GM21717 (cell line): Measurements from ENCODE around the gene CCDC77.
"Not testable (repeated sequence)": the region's sequence is repeated elsewhere in the genome, so short reads cannot be mapped to it uniquely, and the experiment has no call there.

Experiments used
- ATAC-seq: cut with Tn5 transposase; IDR thresholded peaks from one replicate; pipeline ENCODE4 v1.9.1; 2021; ENCODE audit warnings: mild to moderate bottlenecking, moderate library complexity; ENCODE audit not compliant: unreplicated experiment

Gene CCDC77

DNA sequence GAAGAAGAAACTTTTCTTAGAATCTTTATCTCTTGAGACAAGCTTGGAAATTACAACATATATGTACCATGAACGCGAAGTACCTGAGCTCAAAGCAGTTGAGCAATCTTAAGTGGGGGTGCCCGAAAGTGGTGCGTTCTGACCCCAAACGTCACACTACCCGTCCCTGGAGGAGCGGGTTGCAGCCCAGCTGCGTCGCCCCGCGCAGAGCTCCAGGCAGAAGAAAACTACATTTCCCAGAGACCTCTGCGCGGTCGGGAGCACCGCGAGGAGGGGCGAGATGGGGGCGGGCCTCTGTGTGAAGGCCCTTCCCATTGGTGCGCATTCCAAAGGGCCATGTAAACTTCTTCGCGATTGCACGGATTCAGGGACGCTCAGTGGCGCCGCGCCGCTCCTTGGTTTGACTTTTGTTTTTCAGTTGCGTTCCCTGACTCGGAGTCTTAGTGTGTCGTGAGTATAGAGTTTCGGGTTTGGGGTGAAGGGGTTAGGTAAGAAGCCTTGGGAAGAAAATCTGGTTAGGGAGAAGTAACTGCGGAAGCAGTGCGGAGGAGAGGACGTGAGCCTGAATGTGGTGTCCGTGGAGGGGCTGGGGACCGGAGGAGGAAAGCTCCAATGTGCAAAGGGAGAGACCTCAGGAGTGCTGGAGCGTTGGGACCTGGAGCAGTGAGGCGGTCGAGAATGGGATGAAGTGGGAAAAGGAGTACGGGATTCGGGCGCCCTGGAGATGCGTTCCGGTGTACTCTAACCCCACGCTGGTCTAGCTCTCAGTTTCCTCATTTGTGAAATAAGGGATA is at the start of gene CCDC77:
Gene CCDC77, plus strand, starts transcription at position 410 of the 794 bp plus-strand sequence. CDS start 7,740 bp downstream, outside the sequence.
- peak; percentile 96 for ATAC-seq

DNA sequence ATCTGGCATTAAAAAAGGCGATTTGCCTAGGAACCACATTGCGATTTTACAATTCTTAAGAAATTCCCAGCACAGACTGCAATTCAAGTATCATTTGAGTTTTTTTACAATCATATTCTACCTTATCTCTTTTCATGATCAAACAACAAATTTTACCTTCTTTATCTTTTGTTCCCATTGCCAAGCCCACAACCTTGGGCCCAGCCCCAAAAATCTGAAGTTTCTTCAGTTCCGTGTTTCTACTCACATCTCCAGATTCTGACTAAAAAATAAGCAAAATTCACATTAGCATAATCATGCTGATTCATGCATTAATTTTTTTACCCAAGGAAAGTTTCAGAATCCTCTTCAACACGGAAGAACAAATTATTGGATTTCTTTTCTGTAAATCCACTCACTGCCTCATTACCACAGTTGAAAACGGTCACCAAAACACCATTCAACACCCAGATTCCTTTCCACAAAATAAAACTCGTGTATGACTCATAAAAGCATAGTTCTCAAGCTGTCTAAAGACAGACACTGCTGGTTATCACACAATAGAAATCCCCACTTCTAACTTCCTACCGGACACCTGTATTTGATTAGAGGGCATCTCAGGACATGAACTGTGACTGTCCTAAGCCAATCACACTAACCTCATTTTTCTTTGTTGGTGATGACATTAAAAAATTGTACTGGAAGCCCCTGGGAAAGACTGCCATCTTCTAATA is 45.0 kb upstream of the CCDC77 start:
- no peak for ATAC-seq

DNA sequence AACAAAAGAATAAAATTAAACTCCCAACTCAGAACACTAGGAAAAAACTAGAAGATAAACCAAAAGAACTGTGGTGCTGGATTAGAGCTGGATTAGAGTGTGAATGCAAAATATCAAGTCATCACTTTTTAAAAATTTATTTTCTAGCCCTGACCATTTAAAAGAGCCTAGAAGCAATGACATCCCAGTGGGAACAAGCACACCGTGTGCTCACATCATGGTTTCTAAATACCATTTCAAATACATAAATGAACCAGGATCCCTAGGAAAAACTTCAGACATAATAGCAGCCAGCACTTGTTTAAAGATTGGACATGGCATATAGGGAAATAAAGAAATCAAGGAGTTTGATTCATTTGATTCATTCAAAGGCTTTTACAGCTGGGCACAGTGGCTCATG is 42.4 kb upstream of the CCDC77 start:
- no peak for ATAC-seq

DNA sequence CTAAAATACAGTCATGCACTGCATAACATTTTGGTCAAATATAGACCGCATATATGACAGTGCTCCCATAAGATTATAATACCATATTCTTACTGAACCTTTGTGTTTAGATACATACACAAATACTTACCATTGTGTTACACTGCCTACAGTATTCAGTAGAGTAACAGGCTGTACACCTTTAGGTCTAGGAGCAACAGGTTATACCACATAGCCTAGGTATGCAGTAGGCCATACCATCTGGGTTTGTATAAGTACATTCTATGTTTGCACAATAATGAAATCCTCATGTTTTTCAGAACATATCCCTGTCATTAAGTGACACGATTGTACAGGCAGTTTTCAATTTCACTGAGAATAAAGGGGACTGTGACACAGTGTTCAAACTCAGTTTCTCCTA is 34.6 kb upstream of the CCDC77 start:
- no peak for ATAC-seq

DNA sequence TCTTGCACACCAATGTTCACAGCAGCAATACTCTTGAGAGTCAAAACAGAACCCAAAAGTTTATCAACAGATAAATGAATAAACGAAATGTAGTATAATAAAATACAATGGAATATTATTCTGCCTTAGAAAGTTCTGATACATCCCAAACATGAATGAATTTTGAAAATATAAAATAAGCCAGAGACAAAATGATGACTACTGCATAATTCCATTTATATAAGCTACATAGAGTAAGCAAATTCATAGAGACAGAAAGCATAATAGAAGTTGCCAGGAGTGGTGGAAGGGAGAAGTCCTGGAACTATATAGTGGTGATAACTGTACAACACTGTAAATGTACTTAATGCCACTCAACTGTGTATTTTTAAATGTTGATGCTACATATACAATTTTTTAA is 33.5 kb upstream of the CCDC77 start:
- ATAC-seq, result no peak

DNA sequence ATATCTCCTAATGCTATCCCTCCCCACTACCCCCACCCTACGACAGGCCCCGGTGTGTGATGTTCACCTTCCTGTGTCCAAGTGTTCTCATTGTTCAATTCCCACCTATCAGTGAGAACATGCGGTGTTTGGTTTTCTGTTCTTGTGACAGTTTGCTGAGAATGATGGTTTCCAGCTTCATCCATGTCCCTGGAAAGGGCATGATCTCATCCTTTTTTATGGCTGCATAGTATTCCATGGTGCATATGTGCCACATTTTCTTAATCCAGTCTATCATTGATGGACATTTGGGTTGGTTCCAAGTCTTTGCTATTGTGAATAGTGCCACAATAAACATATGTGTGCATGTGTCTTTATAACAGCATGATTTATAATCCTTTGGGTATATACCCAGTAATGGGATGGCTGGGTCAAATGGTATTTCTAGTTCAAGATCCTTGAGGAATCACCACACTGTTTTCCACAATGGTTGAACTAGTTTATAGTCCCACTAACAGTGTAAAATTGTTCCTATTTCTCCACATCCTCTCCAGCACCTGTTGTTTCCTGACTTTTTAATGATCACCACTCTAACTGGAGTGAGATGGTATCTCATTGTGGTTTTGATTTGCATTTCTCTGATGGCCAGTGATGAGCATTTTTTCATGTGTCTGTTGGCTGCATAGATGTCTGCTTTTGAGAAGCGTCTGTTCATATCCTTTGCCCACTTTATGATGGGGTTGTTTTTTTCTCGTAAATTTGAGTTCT is 30.5 kb upstream of the CCDC77 start:
- ATAC-seq, result not testable (repeated sequence)

DNA sequence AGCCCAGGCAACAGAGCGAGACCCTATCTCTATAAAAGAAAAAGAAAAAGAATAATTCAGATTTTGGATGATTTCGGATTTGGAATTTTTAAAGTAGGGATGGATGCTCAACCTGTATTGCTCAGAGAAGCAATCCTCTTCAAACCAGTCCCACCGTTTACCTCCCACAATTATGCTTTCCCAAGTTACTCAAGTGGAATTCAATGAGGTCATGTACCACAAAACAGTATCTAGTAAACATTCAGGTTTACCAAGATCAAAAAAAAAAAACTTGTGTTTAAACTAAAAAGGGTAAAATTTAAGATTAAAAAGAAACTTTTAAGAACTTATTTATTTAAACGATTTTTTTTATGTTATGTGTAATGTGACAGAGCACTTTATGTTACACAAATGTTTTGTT is 14.8 kb upstream of the CCDC77 start:
- ATAC-seq, result no peak

DNA sequence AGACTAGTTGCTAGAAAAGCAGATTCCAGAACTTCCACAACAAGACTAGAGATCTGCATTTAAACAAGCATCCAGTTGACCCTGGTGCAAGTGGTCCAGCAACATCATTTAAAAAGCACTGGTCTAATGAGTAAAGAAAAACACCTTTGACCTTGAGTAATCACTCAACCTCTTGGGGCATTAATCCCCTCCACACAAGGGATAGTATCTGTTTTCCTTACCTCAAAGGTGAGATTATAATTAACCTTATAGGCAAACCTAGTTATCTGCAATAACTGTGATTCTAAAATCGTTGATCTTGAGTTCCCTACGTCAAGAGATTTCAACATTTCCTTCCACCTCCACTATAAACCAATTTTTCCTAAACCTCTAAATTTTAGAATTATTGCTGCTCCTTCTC is 13.4 kb upstream of the CCDC77 start:
- ATAC-seq, result no peak

DNA sequence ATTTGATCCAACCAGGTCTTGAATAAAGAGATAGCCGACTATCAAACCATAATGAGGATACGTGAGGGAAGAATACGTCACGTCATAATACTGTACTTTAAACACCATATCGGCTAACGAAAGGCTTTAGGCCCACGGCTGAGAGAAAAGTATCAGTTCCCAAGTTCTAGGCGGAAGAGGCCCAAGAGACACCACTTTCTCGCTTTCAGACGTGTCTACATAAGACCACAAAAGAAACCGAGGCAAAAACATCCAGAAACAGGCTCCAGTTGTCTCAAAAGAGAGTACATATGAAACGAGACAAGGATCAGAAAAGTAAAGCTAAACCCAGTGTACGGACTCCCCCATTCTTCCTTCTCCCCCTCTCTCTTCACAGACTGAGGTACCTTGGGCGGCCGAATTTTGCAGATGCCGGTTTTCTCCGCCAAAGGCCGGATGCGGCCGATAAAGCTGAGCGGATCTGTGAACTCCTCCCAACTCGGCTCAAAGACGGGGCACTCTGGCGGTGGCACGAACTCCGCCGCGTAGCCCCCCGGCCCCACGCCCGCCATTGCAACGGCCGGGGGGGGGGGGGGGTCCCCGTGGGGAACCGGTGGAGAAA is 12.8 kb upstream of the CCDC77 start:
- peak; percentile 27 for ATAC-seq

DNA sequence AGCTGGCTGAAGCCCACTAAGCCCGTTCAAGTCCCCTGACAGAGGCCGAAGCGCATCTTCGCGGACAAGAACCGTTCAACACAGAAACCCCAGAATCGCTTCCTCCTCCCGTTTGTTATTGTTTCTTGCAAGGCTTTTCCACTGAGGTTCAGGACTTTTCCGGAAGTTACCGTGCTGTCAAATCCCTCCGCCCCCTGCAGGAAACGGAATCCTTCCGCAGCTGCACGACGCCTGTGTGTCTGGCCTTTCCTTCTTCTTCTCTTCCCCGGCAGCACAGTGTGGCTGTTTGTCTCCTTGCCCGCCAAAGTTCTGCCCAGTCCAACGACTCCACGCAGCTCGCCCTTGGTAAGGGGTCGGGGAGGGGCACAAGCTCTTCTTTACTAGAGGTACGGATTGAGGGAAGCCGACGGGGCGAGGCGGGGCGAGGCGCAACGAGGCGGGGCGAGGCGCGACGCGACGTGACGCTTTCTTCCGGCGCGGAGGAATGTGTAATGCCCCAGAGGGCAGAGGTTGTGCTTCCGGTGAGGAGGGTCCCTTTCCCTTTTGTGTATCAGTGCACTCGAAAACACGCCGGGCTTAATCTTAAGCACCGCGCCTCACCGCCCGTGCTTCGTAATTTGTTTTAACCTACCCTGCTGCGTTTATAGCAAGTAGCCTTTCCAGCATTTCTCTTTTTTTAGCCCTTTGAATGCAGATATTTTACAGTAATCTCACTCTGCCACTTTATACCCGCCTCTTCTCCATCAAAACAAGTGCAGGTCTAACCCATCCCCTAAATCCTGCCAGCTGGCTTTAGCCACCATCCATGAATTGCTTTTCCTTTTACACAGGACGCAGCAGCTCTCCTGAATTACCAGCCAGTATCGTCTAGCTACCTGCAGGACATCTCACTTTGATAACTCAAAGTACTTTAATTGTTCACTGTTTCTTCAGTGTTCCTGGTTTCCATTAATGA is 12.0 kb upstream of the CCDC77 start, which contains the start of gene KDM5A:
Gene KDM5A, minus strand, starts transcription at position 179 of the 955 bp plus-strand sequence. CDS start 229 bp downstream, outside the sequence.
- ATAC-seq, result peak; percentile 80

DNA sequence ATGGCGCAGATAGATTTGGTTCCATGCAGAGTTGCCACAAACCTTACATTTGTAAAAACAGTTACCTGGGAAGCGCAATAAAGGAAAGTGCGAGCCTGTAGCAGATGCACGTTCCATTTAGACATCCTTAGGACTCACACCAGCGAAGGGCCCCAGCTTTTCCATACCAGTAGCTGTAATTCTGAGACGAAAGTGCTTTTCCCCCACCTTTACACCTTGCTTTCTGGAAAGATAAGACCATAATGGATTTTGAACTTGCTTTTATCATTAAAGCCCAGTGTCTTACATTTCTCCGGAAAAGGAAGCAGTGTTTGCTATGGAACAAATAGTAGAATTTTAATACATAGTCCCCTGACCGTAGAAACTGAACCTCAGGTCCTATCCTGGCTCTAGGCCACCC is 616 bp upstream of the CCDC77 start:
- ATAC-seq, result no peak

DNA sequence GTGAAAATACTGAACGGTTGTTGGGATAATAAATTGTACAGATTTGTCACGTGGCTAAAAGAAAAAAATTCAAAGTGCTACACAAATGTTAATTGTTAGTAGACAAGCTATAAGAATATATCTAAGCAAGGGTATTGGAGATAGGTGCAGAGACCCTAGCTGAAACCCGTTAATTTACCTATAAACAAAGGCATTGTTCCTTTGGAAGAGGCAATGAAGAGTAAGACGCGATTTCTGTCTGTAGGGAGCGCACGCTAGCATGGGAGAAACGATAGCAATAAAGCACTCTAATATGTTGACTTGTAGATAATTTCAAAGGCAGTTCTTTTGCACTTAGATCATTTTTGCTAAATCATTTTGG is 565 bp downstream of the CCDC77 start:
- no peak for ATAC-seq

DNA sequence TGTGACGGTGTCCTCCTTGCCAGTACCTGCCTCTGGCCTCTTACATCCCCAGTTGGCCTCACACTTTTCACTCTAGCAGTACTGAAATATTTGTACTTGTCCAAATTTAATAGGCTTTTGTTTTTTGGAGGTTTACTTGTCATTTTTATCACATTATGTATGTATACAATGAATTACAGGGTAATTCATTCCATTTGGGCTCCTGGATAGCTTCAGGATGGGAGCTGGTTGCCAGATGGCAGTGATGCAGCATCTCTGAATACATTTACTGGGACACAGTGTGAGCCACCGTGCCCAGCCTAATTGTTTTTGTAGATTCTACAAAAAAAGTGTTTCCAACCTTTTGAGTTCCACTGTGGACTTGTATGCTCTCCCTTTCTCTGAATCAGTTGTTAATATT is 13.4 kb downstream of the CCDC77 start:
- no peak for ATAC-seq

DNA sequence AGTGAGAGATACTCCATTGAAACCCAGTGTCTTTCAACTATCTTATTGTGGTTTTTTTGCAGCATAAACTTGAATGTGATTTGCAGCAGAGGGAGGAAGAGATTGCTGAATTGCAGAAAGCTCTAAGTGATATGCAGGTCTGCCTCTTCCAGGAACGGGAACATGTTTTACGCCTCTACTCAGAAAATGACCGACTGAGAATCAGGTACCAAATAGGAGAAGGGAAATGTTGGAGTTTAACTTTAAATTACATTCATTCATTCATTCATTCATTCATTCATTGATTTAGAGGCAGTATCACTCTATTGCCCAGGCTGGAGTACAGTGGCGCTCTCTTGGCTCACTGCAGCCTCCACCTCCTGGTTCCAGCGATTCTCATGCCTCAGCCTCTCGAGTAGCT is 17.0 kb downstream of the CCDC77 start:
- ATAC-seq, result no peak

DNA sequence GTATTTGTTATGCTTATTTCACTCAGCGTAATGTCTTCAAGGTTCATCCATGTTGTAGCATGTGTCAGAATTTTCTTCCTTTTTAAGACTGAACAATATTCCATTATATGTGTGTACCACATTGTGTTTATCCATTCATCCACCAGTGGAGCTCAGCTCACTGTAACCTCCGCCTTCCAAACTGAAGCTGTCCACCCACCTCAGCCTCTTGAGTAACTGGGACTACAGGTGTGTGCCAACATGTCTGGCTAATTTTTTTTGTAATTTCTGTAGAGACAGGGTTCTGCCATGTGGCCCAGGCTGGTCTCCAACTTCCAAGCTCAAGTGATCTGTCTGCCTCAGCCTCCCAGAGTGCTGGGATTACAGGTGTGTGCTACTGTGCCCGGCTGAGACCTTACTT is 21.1 kb downstream of the CCDC77 start:
- ATAC-seq, result no peak

DNA sequence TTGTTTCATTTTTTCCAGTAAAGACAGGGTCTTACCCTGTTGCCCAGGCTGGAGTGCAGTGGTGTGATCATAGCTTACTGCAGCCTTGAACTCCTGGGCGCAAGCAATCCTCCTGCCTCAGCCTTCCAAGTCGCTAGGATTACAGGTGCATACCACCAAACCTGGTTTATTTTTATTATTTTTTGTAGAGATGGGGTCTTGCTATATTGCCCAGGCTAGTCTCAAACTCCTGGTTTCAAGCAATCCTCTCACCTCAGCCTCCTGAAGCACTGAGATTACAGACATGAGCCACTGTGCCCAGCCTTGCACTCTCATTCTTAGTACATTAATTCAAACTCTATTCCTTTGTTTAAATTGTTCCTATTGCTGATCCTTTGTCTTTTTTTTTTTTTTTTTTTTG is 34.3 kb downstream of the CCDC77 start:
- ATAC-seq, result not testable (repeated sequence)

DNA sequence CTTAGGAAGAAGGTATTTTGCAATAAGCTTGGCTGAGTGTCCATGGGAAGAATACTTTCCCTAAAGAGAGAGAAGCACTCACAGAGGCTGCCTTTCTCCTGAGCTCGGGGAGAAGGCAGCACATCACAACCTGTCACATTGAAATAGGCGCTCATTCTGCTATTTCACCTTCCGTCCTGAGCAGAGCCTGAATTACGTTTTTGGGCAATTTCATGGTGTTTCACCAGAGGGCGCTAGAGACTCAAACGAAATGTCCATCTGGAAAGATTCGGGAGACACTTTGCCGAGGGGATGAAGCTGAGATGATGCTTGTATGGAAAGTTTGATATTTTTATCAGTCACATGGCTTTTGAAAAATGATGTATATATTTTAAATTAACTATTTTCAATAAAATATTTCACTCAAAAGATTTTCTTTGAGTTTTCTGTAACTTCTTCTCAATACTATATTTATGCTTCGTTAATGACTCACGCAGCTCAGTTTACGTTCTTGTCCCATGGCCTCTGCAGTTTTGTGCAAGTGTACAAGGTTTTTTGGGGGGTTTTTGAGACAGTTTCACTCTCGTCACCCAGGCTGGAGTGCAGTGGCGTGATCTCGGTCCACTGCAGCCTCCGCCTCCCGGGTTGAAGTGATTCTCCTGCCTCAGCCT is 40.9 kb downstream of the CCDC77 start:
- no peak for ATAC-seq

DNA sequence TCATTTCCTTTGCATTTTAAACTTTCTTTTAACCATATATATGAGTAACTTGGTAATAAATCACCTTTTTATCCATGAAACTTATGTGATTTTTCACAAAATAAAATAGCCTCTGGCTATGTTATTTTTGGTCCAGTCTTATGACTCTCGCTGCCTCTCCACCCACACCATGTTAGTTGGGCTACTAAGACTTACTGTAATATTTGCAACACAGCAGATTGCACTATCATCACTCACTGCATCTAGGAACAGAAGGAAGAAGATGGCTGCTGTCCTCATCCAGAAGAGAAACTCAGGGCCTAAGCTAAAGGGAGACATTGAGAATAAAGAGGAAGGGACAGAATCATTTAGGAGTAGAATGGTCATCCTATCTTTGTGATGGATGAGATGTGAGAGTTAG is 45.7 kb downstream of the CCDC77 start:
- no peak for ATAC-seq

DNA sequence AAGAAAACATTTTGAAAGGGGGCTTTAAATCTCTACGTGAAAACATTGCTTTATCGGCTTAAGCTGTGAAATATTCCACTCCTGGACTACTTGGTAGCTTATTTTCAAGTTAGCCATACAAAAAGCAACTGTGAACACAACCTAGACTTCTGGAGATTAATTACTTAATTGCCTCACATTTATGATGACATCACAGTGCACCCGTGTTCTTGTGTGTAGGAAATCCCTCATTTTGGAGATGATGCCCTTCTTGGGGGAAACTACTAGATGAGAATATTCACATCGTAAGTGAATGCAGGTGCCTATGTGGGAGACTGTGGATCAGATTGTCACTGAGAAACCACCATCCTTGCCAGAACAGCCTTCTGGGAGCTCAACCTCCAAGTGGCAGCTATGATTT is 47.8 kb downstream of the CCDC77 start:
- no peak for ATAC-seq

DNA sequence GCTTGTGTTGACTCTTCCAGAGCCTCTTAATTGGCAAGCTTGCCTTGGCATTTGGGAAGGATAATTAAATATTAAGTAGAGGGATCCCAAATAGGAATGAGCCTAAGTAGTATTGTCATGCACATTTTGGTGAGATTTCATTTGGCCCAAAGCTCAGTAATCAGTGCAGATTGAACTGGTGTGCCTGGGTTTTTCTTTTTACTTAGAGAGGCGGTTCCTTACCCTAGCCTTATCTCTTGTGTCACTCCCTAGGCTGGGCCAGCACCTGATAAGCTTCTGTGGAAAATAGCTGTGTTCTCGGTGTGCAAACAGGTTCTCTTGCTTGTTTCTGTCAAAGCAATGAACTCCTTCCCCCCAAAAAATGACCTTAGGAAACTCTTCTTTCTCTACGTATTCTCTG is 49.0 kb downstream of the CCDC77 start:
- ATAC-seq, result no peak
